Measurements from ENCODE around the gene RAB37. TPM values are rescaled to one million over a fixed set of nuclear protein-coding genes. Genes with fewer than 3 reads are reported as not detected.

Gene RAB37
- total RNA-seq, 1 experiment from 2014 or later = 8.9 TPM

DNA sequence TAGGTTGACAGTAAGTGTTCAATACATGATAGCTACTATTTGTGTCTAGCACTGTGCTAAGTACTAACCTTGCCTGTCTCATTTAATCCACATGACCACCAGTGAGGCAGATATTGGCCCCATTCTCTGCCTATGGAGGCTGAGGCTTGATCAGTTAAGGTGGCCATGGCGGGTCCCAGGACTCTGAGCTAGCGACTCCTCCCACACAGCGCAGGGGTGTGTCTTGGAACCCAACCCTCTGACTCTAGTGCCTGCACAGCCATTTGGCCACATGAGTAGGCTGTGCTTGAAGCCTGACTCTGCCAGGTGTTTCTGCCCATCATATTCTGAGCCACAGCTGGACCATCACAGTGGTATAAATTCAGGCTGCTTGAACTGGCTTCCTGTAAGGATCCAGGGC lies 17.8 kb downstream of the RAB37 start:
- peaks cover 3% of the 10 kb centered on the region; the same call in 1 of the 2 replicates for H3K27me3 Mint-ChIP-seq (ENCODE audit: low read depth)
- DNase-seq (ENCODE audit: low spot score) (no peak), ATAC-seq (no peak)
- no peak overlapping the region for H3K4me3 Mint-ChIP-seq
- TF ChIP-seq NFATC4 (CRISPR knock-in tag; IDR thresholded peaks at IDR 0.05) = no peak
- H3K27ac Mint-ChIP-seq = no peak overlapping the region
- H3K36me3 Mint-ChIP-seq = peaks cover 8% of the 10 kb centered on the region
- POLR2A ChIA-PET = no interaction called here
- peaks cover 58% of the 10 kb centered on the region for H3K4me1 Mint-ChIP-seq
- CTCF ChIA-PET = interaction anchor here (0.7 to 6.7 kb wide), 4 partner anchors 9 to 98 kb away, joined by 3 to 115 read pairs (median 4); partner anchors contain the start of gene RAB37
- H3K9me3 Mint-ChIP-seq = no peaks in the 10 kb centered on the region

- Mint-ChIP-seq H3K27ac (no peak overlapping the region), H3K9me3 (no peaks in the 10 kb centered on the region), H3K27me3 (ENCODE audit: low read depth) (no peaks in the 10 kb centered on the region), H3K4me3 (no peak overlapping the region), H3K36me3 (peaks cover 8% of the 10 kb centered on the region), H3K4me1 (peaks cover 59% of the 10 kb centered on the region)
- ChIA-PET POLR2A (no interaction called here), CTCF (interaction anchor here (1.2 to 6.7 kb wide), 3 partner anchors 10 to 206 kb away, joined by 3 to 115 read pairs (median 3); partner anchors contain the start of gene RAB37)
- TF ChIP-seq AFF4 (CRISPR knock-in tag; IDR thresholded peaks at IDR 0.05; ENCODE audit: borderline replicate concordance) = no peak
- TF ChIP-seq SMAD3 (CRISPR knock-in tag; IDR thresholded peaks at IDR 0.05; ENCODE audit: borderline replicate concordance) = no peak
- no peak for TF ChIP-seq ZNF317 (CRISPR knock-in tag; IDR thresholded peaks at IDR 0.05; ENCODE audit: borderline replicate concordance, low read depth)
- no peak for TF ChIP-seq ATF3 (CRISPR knock-in tag; conservative IDR thresholded peaks at IDR 0.05)
- TF ChIP-seq CREM (CRISPR knock-in tag; IDR thresholded peaks at IDR 0.05) = no peak
- TF ChIP-seq CBFB (CRISPR knock-in tag; IDR thresholded peaks at IDR 0.05; ENCODE audit: low read depth) = no peak
- TF ChIP-seq ZNF396 (CRISPR knock-in tag; IDR thresholded peaks at IDR 0.05; ENCODE audit: borderline replicate concordance) = no peak
- TF ChIP-seq, protein P1, sequence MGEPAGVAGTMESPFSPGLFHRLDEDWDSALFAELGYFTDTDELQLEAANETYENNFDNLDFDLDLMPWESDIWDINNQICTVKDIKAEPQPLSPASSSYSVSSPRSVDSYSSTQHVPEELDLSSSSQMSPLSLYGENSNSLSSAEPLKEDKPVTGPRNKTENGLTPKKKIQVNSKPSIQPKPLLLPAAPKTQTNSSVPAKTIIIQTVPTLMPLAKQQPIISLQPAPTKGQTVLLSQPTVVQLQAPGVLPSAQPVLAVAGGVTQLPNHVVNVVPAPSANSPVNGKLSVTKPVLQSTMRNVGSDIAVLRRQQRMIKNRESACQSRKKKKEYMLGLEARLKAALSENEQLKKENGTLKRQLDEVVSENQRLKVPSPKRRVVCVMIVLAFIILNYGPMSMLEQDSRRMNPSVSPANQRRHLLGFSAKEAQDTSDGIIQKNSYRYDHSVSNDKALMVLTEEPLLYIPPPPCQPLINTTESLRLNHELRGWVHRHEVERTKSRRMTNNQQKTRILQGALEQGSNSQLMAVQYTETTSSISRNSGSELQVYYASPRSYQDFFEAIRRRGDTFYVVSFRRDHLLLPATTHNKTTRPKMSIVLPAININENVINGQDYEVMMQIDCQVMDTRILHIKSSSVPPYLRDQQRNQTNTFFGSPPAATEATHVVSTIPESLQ (CRISPR knock-in tag; IDR thresholded peaks at IDR 0.05) = no peak
- no peak for TF ChIP-seq FOXP1 (CRISPR knock-in tag; IDR thresholded peaks at IDR 0.05; ENCODE audit: borderline replicate concordance)
- no peak for TF ChIP-seq OVOL2 (CRISPR knock-in tag; IDR thresholded peaks at IDR 0.05; ENCODE audit: borderline replicate concordance)
- TF ChIP-seq ZNF232 (CRISPR knock-in tag; IDR thresholded peaks at IDR 0.05) = no peak
- TF ChIP-seq ELF4 (CRISPR knock-in tag; IDR thresholded peaks at IDR 0.05; ENCODE audit: low read depth) = no peak
- TF ChIP-seq KAT7 (CRISPR knock-in tag; IDR thresholded peaks at IDR 0.05; ENCODE audit: borderline replicate concordance) = no peak
- no peak for TF ChIP-seq NFATC4 (CRISPR knock-in tag; IDR thresholded peaks at IDR 0.05)
- DNase-seq (ENCODE audit: low spot score) (no peak), ATAC-seq (no peak)
Measured at GRCh38 chr17:74755533-74755932, 18.5 kb downstream of the RAB37 start.

- DNase-seq (ENCODE audit: low spot score) (no peak), ATAC-seq (no peak)
- Mint-ChIP-seq H3K4me1 (peaks cover 56% of the 10 kb centered on the region), H3K36me3 (peaks cover 5% of the 10 kb centered on the region), H3K4me3 (no peak overlapping the region), H3K9me3 (no peaks in the 10 kb centered on the region), H3K27me3 (ENCODE audit: low read depth) (no peaks in the 10 kb centered on the region), H3K27ac (no peak overlapping the region)
- ChIA-PET CTCF (interaction anchor here (0.6 to 6.7 kb wide), 7 partner anchors 11 to 389 kb away, joined by 3 to 115 read pairs (median 4); no protein-coding TSS in a partner anchor), POLR2A (no interaction called here)
- TF ChIP-seq FOXJ3 (CRISPR knock-in tag; IDR thresholded peaks at IDR 0.05; ENCODE audit: borderline replicate concordance) = no peak
- TF ChIP-seq ZNF671 (CRISPR knock-in tag; IDR thresholded peaks at IDR 0.05) = no peak
- TF ChIP-seq NFYB (CRISPR knock-in tag; conservative IDR thresholded peaks at IDR 0.05; ENCODE audit: low read depth) = no peak
- no peak for TF ChIP-seq FOXK1 (CRISPR knock-in tag; IDR thresholded peaks at IDR 0.05)
- no peak for TF ChIP-seq ELF4 (CRISPR knock-in tag; IDR thresholded peaks at IDR 0.05; ENCODE audit: low read depth)
- no peak for TF ChIP-seq E2F4 (CRISPR knock-in tag; IDR thresholded peaks at IDR 0.05; ENCODE audit: borderline replicate concordance, low read depth)
- TF ChIP-seq, protein P2, sequence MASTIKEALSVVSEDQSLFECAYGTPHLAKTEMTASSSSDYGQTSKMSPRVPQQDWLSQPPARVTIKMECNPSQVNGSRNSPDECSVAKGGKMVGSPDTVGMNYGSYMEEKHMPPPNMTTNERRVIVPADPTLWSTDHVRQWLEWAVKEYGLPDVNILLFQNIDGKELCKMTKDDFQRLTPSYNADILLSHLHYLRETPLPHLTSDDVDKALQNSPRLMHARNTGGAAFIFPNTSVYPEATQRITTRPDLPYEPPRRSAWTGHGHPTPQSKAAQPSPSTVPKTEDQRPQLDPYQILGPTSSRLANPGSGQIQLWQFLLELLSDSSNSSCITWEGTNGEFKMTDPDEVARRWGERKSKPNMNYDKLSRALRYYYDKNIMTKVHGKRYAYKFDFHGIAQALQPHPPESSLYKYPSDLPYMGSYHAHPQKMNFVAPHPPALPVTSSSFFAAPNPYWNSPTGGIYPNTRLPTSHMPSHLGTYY (CRISPR knock-in tag; IDR thresholded peaks at IDR 0.05) = no peak
Measured at GRCh38 chr17:74756891-74757290, 19.8 kb downstream of the RAB37 start.

All from WTC11 (cell line).